ENCODE measurements around the gene WLS.

Gene WLS

DNA sequence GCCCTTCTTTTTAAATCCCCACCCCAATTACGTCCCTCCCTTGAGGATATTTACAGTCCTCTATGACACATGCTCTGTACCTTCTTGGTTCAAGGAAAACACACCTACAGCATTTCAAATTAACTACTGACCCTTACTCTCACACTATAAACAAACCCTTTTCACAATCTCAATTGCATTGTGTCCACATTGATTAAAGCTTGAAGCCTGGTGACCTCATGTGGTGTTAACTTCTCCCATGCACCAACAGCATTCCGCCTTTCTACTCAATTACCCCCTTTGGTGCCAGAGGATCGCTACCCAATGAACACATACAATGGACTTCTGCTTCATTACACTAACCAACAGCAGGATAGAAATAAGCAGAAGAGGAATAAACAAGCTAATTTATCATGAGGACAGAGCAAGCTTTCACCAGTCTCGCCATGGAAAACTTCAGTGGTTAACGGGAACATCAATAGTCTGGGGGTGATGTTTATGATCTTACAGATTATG, 15.2 kb downstream of the WLS start:
- no peaks in the 10 kb centered on the region for H3K36me3 Mint-ChIP-seq
- H3K9me3 Mint-ChIP-seq (ENCODE audit: low read depth), result no peaks in the 10 kb centered on the region
- no peaks in the 10 kb centered on the region for H3K27me3 Mint-ChIP-seq
- H3K27ac Mint-ChIP-seq, result no peak overlapping the region
- H3K4me1 Mint-ChIP-seq (ENCODE audit: low read depth), result no peaks in the 10 kb centered on the region
- no peak overlapping the region for H3K4me3 Mint-ChIP-seq

DNA sequence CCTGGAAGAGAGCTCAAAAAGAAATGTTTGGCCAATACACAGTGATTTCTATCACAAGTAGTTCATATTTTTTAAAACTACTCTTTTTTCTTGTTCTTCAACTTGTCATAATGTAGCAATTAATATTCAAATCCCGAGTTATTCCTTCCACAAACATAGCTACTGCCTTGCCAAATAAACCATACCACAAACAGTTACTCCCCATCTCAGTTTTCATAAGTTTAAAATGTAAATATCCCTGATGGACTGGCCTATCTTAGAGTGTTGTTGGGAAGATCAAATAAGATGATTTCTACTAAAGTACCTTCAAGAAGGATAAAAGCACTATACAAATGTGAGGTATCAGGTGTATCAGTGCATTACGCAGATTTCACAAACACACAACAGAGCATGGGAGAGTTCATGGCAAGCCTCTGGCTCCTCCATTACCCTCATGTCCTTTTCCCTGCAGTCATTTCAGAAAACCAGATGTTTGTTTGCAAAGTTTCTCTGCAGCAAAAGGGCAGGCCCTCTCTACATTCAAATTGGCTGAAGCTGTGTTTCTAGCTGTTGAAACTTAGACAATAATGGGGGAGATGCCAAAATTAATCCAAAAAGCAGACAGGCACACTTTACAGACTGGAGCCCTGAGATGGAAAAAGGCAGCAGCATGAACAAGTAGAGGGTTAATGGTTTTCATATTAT, 16.1 kb downstream of the WLS start:
- Mint-ChIP-seq H3K27me3 (no peaks in the 10 kb centered on the region), H3K4me3 (no peak overlapping the region), H3K4me1 (ENCODE audit: low read depth) (no peaks in the 10 kb centered on the region), H3K36me3 (no peaks in the 10 kb centered on the region), H3K9me3 (ENCODE audit: low read depth) (no peaks in the 10 kb centered on the region), H3K27ac (no peak overlapping the region)

- Mint-ChIP-seq H3K4me1 (ENCODE audit: low read depth) (no peaks in the 10 kb centered on the region), H3K36me3 (no peaks in the 10 kb centered on the region), H3K9me3 (ENCODE audit: low read depth) (no peaks in the 10 kb centered on the region), H3K27me3 (peaks cover 2% of the 10 kb centered on the region), H3K27ac (no peak overlapping the region), H3K4me3 (no peak overlapping the region)
These were observed 18.5 kb downstream of the WLS start for GRCh38 chr1:68213843-68214242.

DNA sequence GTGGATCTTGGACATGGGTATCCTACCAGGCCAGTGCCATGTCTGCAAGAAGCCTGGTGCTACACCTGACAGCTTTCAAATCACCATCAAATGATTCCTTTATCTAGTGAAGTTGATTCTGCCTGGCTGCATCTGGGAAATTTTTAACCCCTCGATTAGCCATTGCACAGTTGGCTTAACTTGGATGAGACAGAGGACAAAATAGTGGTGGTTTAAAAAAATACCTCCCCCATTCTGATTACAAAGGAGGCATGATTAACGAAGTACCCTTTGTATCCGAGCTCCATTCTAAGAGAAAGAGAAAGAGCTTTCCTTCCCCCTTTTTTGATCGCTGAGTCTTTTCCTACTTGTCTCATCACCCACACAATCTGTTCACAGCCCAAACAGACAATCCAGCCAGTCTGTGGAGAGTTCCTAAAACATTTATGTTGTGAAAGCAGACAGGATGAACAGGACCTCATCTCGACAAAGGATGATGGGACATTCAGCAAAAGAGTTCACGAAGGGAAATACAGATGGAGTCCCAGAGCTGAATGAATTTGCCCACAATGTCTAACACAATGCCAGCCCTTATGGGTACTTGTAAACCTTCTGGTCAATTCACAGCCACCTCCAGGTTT, 20.5 kb downstream of the WLS start:
- Mint-ChIP-seq H3K4me1 (ENCODE audit: low read depth) (no peaks in the 10 kb centered on the region), H3K27ac (no peak overlapping the region), H3K27me3 (peaks cover 6% of the 10 kb centered on the region), H3K9me3 (ENCODE audit: low read depth) (no peaks in the 10 kb centered on the region), H3K4me3 (no peak overlapping the region), H3K36me3 (no peaks in the 10 kb centered on the region)

DNA sequence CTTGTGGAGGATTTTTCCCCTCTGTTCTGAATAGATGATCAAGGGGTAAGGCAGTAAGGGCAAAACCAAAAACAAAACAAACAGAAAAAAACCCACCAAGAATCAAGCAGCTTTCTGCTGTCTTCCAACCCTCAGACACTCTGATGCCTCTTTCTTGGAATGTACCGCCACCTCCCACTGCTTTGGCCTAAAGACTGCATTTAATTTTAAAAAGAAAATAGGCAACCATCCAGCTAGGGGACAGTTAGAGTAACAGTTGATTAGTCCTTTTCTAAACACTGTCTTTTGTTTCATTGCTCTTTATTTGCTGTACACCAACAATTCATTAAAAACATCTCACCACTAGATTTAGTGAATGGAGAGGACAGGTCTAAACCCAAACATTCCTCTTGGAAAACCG, 21.5 kb downstream of the WLS start:
- no peak overlapping the region for H3K27ac Mint-ChIP-seq
- H3K36me3 Mint-ChIP-seq, result no peaks in the 10 kb centered on the region
- H3K4me3 Mint-ChIP-seq, result no peak overlapping the region
- no peaks in the 10 kb centered on the region for H3K4me1 Mint-ChIP-seq (ENCODE audit: low read depth)
- H3K9me3 Mint-ChIP-seq (ENCODE audit: low read depth), result no peaks in the 10 kb centered on the region
- H3K27me3 Mint-ChIP-seq, result peaks cover 7% of the 10 kb centered on the region

- no peaks in the 10 kb centered on the region for H3K36me3 Mint-ChIP-seq
- no peak overlapping the region for H3K4me3 Mint-ChIP-seq
- no peaks in the 10 kb centered on the region for H3K9me3 Mint-ChIP-seq (ENCODE audit: low read depth)
- H3K27ac Mint-ChIP-seq, result no peak overlapping the region
- H3K27me3 Mint-ChIP-seq, result peaks cover 7% of the 10 kb centered on the region
- H3K4me1 Mint-ChIP-seq (ENCODE audit: low read depth), result no peaks in the 10 kb centered on the region
These were observed 22.3 kb downstream of the WLS start for GRCh38 chr1:68210027-68210426.

- H3K4me1 Mint-ChIP-seq (ENCODE audit: low read depth), result no peaks in the 10 kb centered on the region
- no peak overlapping the region for H3K27ac Mint-ChIP-seq
- no peak overlapping the region for H3K4me3 Mint-ChIP-seq
- H3K9me3 Mint-ChIP-seq (ENCODE audit: low read depth), result no peaks in the 10 kb centered on the region
- no peaks in the 10 kb centered on the region for H3K36me3 Mint-ChIP-seq
- peaks cover 7% of the 10 kb centered on the region for H3K27me3 Mint-ChIP-seq
These were observed 25.3 kb downstream of the WLS start for GRCh38 chr1:68206848-68207689.

- Mint-ChIP-seq H3K27ac (no peak overlapping the region), H3K36me3 (no peaks in the 10 kb centered on the region), H3K4me1 (ENCODE audit: low read depth) (no peaks in the 10 kb centered on the region), H3K27me3 (peaks cover 7% of the 10 kb centered on the region), H3K4me3 (no peak overlapping the region), H3K9me3 (ENCODE audit: low read depth) (no peaks in the 10 kb centered on the region)
These were observed 26.4 kb downstream of the WLS start for GRCh38 chr1:68205794-68206358.

DNA sequence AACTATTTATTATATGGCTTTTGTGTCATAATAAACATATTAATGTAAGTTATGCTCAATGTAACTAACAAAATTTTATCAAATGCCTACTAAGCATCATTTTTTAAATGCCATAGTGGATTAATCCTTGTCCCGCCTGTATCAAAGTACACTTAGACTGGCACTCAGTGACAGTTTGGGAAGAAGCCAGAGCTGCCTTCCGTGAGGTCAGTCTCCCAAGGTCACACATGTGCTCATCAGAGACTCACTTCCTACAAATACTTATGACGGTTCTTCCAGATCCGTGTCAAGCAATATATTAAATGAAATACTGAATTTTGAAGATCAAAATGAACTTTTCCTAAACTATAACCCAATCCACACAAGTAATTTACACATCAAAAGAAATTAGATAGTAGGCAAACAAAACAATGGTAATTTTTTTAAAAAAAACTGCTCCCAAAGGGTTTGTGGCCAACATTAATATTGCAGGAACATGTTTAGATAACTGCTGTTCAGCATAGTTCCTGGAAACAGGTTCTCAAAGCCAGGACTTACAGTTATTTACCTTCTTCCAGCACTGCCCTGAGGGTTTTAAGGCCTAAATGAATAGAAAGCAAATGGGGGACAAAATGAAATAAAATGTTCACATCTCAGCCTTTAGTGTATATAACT, 27.2 kb downstream of the WLS start:
- H3K27ac Mint-ChIP-seq, result no peak overlapping the region
- H3K9me3 Mint-ChIP-seq (ENCODE audit: low read depth), result no peaks in the 10 kb centered on the region
- no peaks in the 10 kb centered on the region for H3K36me3 Mint-ChIP-seq
- no peaks in the 10 kb centered on the region for H3K4me1 Mint-ChIP-seq (ENCODE audit: low read depth)
- H3K4me3 Mint-ChIP-seq, result no peak overlapping the region
- H3K27me3 Mint-ChIP-seq, result peaks cover 7% of the 10 kb centered on the region

DNA sequence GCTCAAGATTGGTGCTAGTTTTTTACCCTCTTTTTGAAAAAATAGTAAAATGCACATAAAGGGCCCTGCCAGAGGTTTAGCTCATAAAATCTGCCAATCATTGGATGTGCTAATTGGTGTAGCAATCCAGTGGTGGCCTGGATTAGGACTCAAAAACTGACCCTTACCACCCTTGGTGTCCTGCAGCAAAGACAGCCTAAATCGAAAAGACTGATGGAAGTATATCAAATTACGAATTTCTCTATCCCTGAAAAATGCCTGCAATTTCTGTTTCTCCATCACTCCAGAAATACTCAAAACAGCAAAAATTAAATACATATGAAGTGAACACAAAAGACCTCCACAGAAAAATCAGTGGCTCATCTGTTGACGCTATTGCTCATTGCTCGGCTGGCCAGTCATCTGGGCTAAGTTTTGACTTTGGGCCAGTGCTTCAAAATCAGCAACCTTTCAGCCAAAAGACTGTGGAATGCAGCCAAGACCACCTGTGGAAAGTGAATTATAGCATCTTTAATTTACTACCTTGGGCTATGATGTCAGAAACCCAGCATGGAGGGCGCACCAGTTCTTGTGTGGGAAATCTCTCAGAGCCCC, 30.0 kb downstream of the WLS start:
- H3K9me3 Mint-ChIP-seq (ENCODE audit: low read depth), result no peaks in the 10 kb centered on the region
- no peak overlapping the region for H3K4me3 Mint-ChIP-seq
- H3K36me3 Mint-ChIP-seq, result no peaks in the 10 kb centered on the region
- H3K27me3 Mint-ChIP-seq, result peaks cover 6% of the 10 kb centered on the region
- H3K27ac Mint-ChIP-seq, result no peak overlapping the region
- no peaks in the 10 kb centered on the region for H3K4me1 Mint-ChIP-seq (ENCODE audit: low read depth)

GRCh38 chr1:68201546-68202238, 30.6 kb downstream of the WLS start:
- Mint-ChIP-seq H3K27me3 (peaks cover 2% of the 10 kb centered on the region), H3K4me1 (ENCODE audit: low read depth) (no peaks in the 10 kb centered on the region), H3K9me3 (ENCODE audit: low read depth) (no peaks in the 10 kb centered on the region), H3K4me3 (no peak overlapping the region), H3K36me3 (no peaks in the 10 kb centered on the region), H3K27ac (no peak overlapping the region)

- Mint-ChIP-seq H3K4me1 (ENCODE audit: low read depth) (no peaks in the 10 kb centered on the region), H3K27ac (no peak overlapping the region), H3K27me3 (peaks cover 2% of the 10 kb centered on the region)
These were observed 32.7 kb downstream of the WLS start for GRCh38 chr1:68199603-68200002.

GRCh38 chr1:68198752-68199151, 33.6 kb downstream of the WLS start:
- H3K4me3 Mint-ChIP-seq, result no peak overlapping the region
- no peaks in the 10 kb centered on the region for H3K9me3 Mint-ChIP-seq (ENCODE audit: low read depth)
- no peaks in the 10 kb centered on the region for H3K36me3 Mint-ChIP-seq
- H3K4me1 Mint-ChIP-seq (ENCODE audit: low read depth), result no peaks in the 10 kb centered on the region
- H3K27ac Mint-ChIP-seq, result no peak overlapping the region
- peaks cover 2% of the 10 kb centered on the region for H3K27me3 Mint-ChIP-seq

More at GRCh38 chr1:68199603-68200002, 32.7 kb downstream of the WLS start:
- Mint-ChIP-seq H3K4me3 (no peak overlapping the region), H3K36me3 (no peaks in the 10 kb centered on the region), H3K9me3 (ENCODE audit: low read depth) (no peaks in the 10 kb centered on the region)

GRCh38 chr1:68197891-68198290, 34.4 kb downstream of the WLS start:
- no peaks in the 10 kb centered on the region for H3K9me3 Mint-ChIP-seq (ENCODE audit: low read depth)
- no peak overlapping the region for H3K4me3 Mint-ChIP-seq
- no peaks in the 10 kb centered on the region for H3K36me3 Mint-ChIP-seq
- no peaks in the 10 kb centered on the region for H3K4me1 Mint-ChIP-seq (ENCODE audit: low read depth)
- no peak overlapping the region for H3K27ac Mint-ChIP-seq
- H3K27me3 Mint-ChIP-seq, result peaks cover 2% of the 10 kb centered on the region

All from activated naive CD8-positive, alpha-beta T cell (primary cell).